ENCODE results near the gene PTPRN2.

- TF ChIP-seq, protein P1, sequence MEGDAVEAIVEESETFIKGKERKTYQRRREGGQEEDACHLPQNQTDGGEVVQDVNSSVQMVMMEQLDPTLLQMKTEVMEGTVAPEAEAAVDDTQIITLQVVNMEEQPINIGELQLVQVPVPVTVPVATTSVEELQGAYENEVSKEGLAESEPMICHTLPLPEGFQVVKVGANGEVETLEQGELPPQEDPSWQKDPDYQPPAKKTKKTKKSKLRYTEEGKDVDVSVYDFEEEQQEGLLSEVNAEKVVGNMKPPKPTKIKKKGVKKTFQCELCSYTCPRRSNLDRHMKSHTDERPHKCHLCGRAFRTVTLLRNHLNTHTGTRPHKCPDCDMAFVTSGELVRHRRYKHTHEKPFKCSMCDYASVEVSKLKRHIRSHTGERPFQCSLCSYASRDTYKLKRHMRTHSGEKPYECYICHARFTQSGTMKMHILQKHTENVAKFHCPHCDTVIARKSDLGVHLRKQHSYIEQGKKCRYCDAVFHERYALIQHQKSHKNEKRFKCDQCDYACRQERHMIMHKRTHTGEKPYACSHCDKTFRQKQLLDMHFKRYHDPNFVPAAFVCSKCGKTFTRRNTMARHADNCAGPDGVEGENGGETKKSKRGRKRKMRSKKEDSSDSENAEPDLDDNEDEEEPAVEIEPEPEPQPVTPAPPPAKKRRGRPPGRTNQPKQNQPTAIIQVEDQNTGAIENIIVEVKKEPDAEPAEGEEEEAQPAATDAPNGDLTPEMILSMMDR (IDR thresholded peaks at IDR 0.05): no peak
- no peak for TF ChIP-seq POLR2A (IDR thresholded peaks at IDR 0.05)
These were observed 81.0 kb downstream of the PTPRN2 start for GRCh38 chr7:158506626-158507025.
